ENCODE data around the gene CTSH.

GRCh38 chr15:78957416-78958093 is 12.7 kb upstream of the CTSH start:
- no peak for TF ChIP-seq CTCF (IDR thresholded peaks at IDR 0.05; ENCODE audit: insufficient read depth, low read depth, low read length)
- TF ChIP-seq EZH2 (IDR thresholded peaks at IDR 0.05; ENCODE audit: insufficient read depth, low read length): no peak

Measured in astrocyte (in vitro differentiated cells and primary cell).